Lower leg skin (tissue), 4 donors: ENCODE data around the gene CST3. TPM values are rescaled to one million over a fixed set of nuclear protein-coding genes. Genes with fewer than 3 reads are reported as not detected.
A peak's percentile ranks its signal among the peaks of the same experiment; 100 is the strongest.

Experiments used
- DNase-seq, 2 donors: peaks; one replicate each; pipeline ENCODE4 v3.0.0-alpha.2; 2019; ENCODE audit warnings: low spot score in 2 of 2
- H3K4me3 ChIP-seq: fragments of 200-600 bp; sonication (generic); 2 replicates; pipeline ENCODE4 v1.5.1; 2017; ENCODE audit warnings: mild to moderate bottlenecking, low read depth; ENCODE audit not compliant: poor library complexity, severe bottlenecking
- CTCF ChIP-seq, 3 donors: fragments of 450-650 bp; IDR thresholded peaks; one replicate each; pipeline ENCODE4 v1.5.1; 2016; ENCODE audit warnings: antibody characterized with exemption in 3 of 3, mild to moderate bottlenecking in 3 of 3, moderate library complexity in 2 of 3
- POLR2A ChIP-seq, 2 donors: fragments of 450-650 bp; IDR thresholded peaks; one replicate each; pipeline ENCODE4 v1.6.1; 2016 to 2017; ENCODE audit warnings: antibody characterized with exemption in 2 of 2, mild to moderate bottlenecking in 1 of 2, moderate library complexity in 1 of 2
- WGBS, 2 donors: methylation state at CpG; one replicate each; pipeline ENCODE4 v1.1.5; 2018; 5-methylcytosine and 5-hydroxymethylcytosine counted together
- intact Hi-C: fragments of 100-400 bp; cut with DNase I; formaldehyde crosslinking; loops from one replicate; pipeline ENCODE4 v1.15.0; 2023; ENCODE audit warnings: low total_unique reads
- total RNA-seq, 4 donors: library from RNA; depleted of rRNA; stranded (reverse); fragments of >200 nt; gene quantifications; one replicate each; pipeline ENCODE4 v1.1.0, GENCODE V29; 2016

Gene CST3
- total RNA-seq, 4 donors from 2014 or later, result 348 to 760 (median 498) TPM

- TF ChIP-seq CTCF (IDR thresholded peaks at IDR 0.05), result no peak
- no peak for TF ChIP-seq POLR2A (IDR thresholded peaks at IDR 0.05)
- intact Hi-C loops, result no loop called here
- DNase-seq, result peak in 1 of 2 donors; percentile 28
- no peak overlapping the region for H3K4me3 ChIP-seq
Measured at GRCh38 chr20:23652371-23652770, 14.6 kb upstream of the CST3 start.

GRCh38 chr20:23651117-23651516, 13.4 kb upstream of the CST3 start:
- no peak for DNase-seq
- H3K4me3 ChIP-seq, result no peak overlapping the region
- 86 to 90% methylated on average over 2 of the region's 2 CpGs for WGBS, 2 donors
- intact Hi-C loops, result no loop called here
- TF ChIP-seq POLR2A (IDR thresholded peaks at IDR 0.05), result no peak
- TF ChIP-seq CTCF (IDR thresholded peaks at IDR 0.05), result no peak

- WGBS, 2 donors, result 89 to 97% methylated on average over 1 of the region's 1 CpG
- DNase-seq, result no peak
- no peak for TF ChIP-seq CTCF (IDR thresholded peaks at IDR 0.05)
- no peak for TF ChIP-seq POLR2A (IDR thresholded peaks at IDR 0.05)
- intact Hi-C loops, result no loop called here
- no peak overlapping the region for H3K4me3 ChIP-seq
Measured at GRCh38 chr20:23649830-23650417, 12.2 kb upstream of the CST3 start.

GRCh38 chr20:23649242-23649641, 11.5 kb upstream of the CST3 start:
- TF ChIP-seq CTCF (IDR thresholded peaks at IDR 0.05), result no peak
- no peak for TF ChIP-seq POLR2A (IDR thresholded peaks at IDR 0.05)
- H3K4me3 ChIP-seq, result no peak overlapping the region
- DNase-seq, result no peak
- intact Hi-C loops, result no loop called here
- 94 to 97% methylated on average over 2 of the region's 2 CpGs for WGBS, 2 donors

- TF ChIP-seq CTCF (IDR thresholded peaks at IDR 0.05) (no peak), POLR2A (IDR thresholded peaks at IDR 0.05) (no peak)
- 90 to 98% methylated on average over 2 of the region's 2 CpGs for WGBS, 2 donors
- peak in 1 of 2 donors; percentile 20 for DNase-seq
- intact Hi-C loops, result no loop called here
- H3K4me3 ChIP-seq, result no peak overlapping the region
Measured at GRCh38 chr20:23647346-23647745, 9.6 kb upstream of the CST3 start.
